Measurements from ENCODE around the gene CCDC178.

DNA sequence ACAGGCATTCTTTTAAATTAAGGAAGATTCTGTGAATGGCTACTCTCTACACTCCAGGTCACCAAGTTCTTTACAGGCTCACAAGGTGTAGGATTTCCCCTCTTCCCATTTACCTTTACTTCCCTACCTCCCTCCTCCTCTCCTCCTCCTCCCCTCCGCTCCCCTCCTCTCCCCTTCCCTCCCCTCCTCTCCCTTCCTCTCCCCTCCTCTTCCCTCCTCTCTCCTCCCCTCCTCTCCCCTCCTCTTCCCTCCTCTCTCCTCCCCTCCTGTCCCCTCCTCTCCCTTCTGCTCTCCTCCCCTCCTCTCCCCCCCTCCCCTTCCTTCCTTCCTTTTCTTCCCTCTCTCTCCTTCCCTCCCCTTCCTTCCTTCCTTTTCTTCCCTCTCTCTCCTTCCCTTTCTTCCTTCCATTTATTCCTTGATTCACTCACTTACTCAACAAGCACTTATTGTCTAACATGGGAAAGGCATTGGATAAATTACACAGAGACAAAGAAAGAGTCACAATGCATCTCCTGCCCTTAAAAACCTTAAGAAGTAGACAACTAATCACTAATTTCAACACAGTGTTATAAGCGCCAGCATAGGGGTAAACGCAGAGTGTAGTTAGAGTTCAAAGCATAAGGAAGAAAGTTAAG, 152.3 kb downstream of the CCDC178 start:
- TF ChIP-seq ZNF274 (IDR thresholded peaks at IDR 0.05; ENCODE audit: low read depth, low read length), result no peak
- no peak for TF ChIP-seq SUZ12 (IDR thresholded peaks at IDR 0.05; ENCODE audit: extremely low read depth, insufficient read depth, insufficient read length)
- TF ChIP-seq YY1 (IDR thresholded peaks at IDR 0.05; ENCODE audit: insufficient read depth, insufficient read length), result no peak
